ENCODE results near the gene CAPZA1. TPM values are rescaled to one million over a fixed set of nuclear protein-coding genes. Genes with fewer than 3 reads are reported as not detected.
A peak's percentile ranks its signal among the peaks of the same experiment; 100 is the strongest.

The CAPZA1 gene
- 177 and 273 TPM in 2 replicates for total RNA-seq (2014; rRNA removed)
- percentile 95 among the genes with signal in this experiment for Bru-seq, nascent RNA
- percentile 95 among the genes with signal in this experiment for BruChase-seq, experiment 1, labeled RNA remaining after a 6-hour chase
- percentile 95 among the genes with signal in this experiment for BruChase-seq, experiment 2, labeled RNA remaining after a 2-hour chase
- long read RNA-seq, transcript CAPZA1-201 (10 exons, 3,020 nt), result major isoform, 273 of 301 reads
- long read RNA-seq, partial matches to known transcripts, result 4 of 301 reads
- long read RNA-seq, other reads (novel, unspliced or antisense), result 20 of 301 reads

- peak; percentile 90 for DNase-seq
Measured at GRCh38 chr1:112619518-112620376, at the start of gene CAPZA1. Gene CAPZA1, plus strand, starts transcription at chr1:112619832. Its CDS starts 13 bp downstream, at chr1:112619845.

GRCh38 chr1:112575154-112575804, 44.4 kb upstream of the CAPZA1 start:
- H3K4me1 ChIP-seq (ENCODE audit: insufficient read depth, low read length), result peaks cover 14% of the 10 kb centered on the region
- intact Hi-C loops (cut with micrococcal nuclease), result no loop called here
- BruUV-seq (replicated peaks), result TSS peak; percentile 10
- no peak overlapping the region for H3K27ac ChIP-seq (ENCODE audit: low read length)
- H2AFZ ChIP-seq (ENCODE audit: low read length), result peak overlapping the region; percentile 39
- no peaks in the 10 kb centered on the region for H3K9me3 ChIP-seq (ENCODE audit: low read length)
- H3K4me3 ChIP-seq (ENCODE audit: low read length), result no peak overlapping the region
- TF ChIP-seq EZH2phosphoT487 (IDR thresholded peaks at IDR 0.05; ENCODE audit: borderline replicate concordance, low read length), result no peak
- TF ChIP-seq CTCF (conservative IDR thresholded peaks at IDR 0.05; ENCODE audit: low read depth, low read length), result no peak
- no peak for TF ChIP-seq EZH2 (IDR thresholded peaks at IDR 0.05; ENCODE audit: low read length, unreplicated experiment)
- peaks cover 4% of the 10 kb centered on the region for H3F3A ChIP-seq (ENCODE audit: low read length, unreplicated experiment)
- H3K9me2 ChIP-seq (replicated peaks; ENCODE audit: low read length), result no peaks in the 10 kb centered on the region
- no peaks in the 10 kb centered on the region for H4K20me1 ChIP-seq (ENCODE audit: low read length)
- no peak overlapping the region for H3K9ac ChIP-seq (ENCODE audit: low read length)
- ChIA-PET CTCF (no interaction called here), POLR2A (ENCODE audit: unreplicated experiment) (no interaction called here)
- H3K79me2 ChIP-seq (ENCODE audit: low read length), result no peaks in the 10 kb centered on the region
- ATAC-seq (peak; percentile 100), DNase-seq (peak; percentile 83)
- H3K27me3 ChIP-seq (ENCODE audit: low read length), result no peaks in the 10 kb centered on the region
- H3K36me3 ChIP-seq (ENCODE audit: low read depth, low read length), result peaks cover 10% of the 10 kb centered on the region; the same call in 1 of the 2 replicates
- peak overlapping the region; percentile 31 for H3K4me2 ChIP-seq (ENCODE audit: low read length)

More at GRCh38 chr1:112619518-112620376, at the start of gene CAPZA1:
- intact Hi-C loops (cut with micrococcal nuclease), result loop anchor here (1.0 kb wide), 2 partner anchors 88 to 225 kb away; partner anchors contain the start of gene RHOC
- Histone ChIP-seq H3K27ac (ENCODE audit: low read length) (peak within 1 kb of the TSS; percentile 93), H3K79me2 (ENCODE audit: low read length) (peaks cover 94% of the 10 kb centered on the region), H3K9ac (ENCODE audit: low read length) (peak within 1 kb of the TSS; percentile 99), H3K4me3 (ENCODE audit: low read length) (peak within 1 kb of the TSS; percentile 90), H3F3A (ENCODE audit: low read length, unreplicated experiment) (no peaks in the 10 kb centered on the region), H3K27me3 (ENCODE audit: low read length) (no peaks in the 10 kb centered on the region), H3K9me3 (ENCODE audit: low read length) (no peaks in the 10 kb centered on the region), H2AFZ (ENCODE audit: low read length) (peak within 1 kb of the TSS; percentile 96), H3K4me1 (ENCODE audit: insufficient read depth, low read length) (peaks cover 22% of the 10 kb centered on the region), H3K9me2 (replicated peaks; ENCODE audit: low read length) (no peaks in the 10 kb centered on the region), H4K20me1 (ENCODE audit: low read length) (peaks cover 29% of the 10 kb centered on the region), H3K36me3 (ENCODE audit: low read depth, low read length) (peaks cover under 1% of the 10 kb centered on the region; the same call in 1 of the 2 replicates), H3K4me2 (ENCODE audit: low read length) (peak within 1 kb of the TSS; percentile 97)
- ChIA-PET CTCF (interaction anchor here (0.7 to 1.1 kb wide), 2 partner anchors 118 to 250 kb away, joined by 3 read pairs; no protein-coding TSS in a partner anchor), POLR2A (ENCODE audit: unreplicated experiment) (interaction anchor here (0.6 to 1.1 kb wide), 3 partner anchors 95 to 770 kb away, joined by 3 to 10 read pairs (median 3); partner anchors contain the start of genes MAGI3 and PPM1J)
- peak; percentile 85 for ATAC-seq
- no TSS peak for BruUV-seq (replicated peaks)
- TF ChIP-seq EZH2phosphoT487 (IDR thresholded peaks at IDR 0.05; ENCODE audit: borderline replicate concordance, low read length) (no peak), CTCF (conservative IDR thresholded peaks at IDR 0.05; ENCODE audit: low read depth, low read length) (no peak), EZH2 (IDR thresholded peaks at IDR 0.05; ENCODE audit: low read length, unreplicated experiment) (no peak)

Measured in PC-3 (cell line).